GM20431 (cell line): ENCODE measurements around the gene DGKZ.

ENCODE experiments used
- in situ Hi-C: fragments of 300-500 bp; cut with MseI, MboI; formaldehyde crosslinking; loops from one replicate; pipeline ENCODE4 v1.15.0; 2020; ENCODE audit warnings: low sequenced_read_pairs; ENCODE audit not compliant: unreplicated experiment

DGKZ gene

GRCh38 chr11:46414879-46415278 is 67.6 kb downstream of the DGKZ start:
- in situ Hi-C loops, result no loop called here

- in situ Hi-C loops, result no loop called here
Observed at GRCh38 chr11:46417711-46418110, 70.4 kb downstream of the DGKZ start.

DNA sequence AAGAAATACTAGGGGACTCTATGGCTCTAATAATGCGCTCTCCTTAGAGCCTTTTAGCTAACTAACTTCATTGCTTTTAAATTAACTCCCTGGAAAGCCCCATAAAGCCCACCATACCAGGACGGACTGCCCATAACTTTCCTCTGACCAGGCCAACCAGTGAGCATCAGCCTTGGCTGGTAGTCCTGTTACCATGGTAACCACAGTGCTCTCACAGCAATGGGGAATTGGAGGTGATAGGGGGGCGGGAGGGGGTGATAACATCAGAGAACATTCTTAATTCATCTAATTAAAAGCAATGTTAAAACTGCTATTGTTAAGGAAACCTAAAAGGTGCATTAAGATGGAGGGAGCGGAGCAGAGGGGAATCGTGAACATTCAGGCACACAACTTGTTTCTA is 71.5 kb downstream of the DGKZ start:
- in situ Hi-C loops, result no loop called here

DNA sequence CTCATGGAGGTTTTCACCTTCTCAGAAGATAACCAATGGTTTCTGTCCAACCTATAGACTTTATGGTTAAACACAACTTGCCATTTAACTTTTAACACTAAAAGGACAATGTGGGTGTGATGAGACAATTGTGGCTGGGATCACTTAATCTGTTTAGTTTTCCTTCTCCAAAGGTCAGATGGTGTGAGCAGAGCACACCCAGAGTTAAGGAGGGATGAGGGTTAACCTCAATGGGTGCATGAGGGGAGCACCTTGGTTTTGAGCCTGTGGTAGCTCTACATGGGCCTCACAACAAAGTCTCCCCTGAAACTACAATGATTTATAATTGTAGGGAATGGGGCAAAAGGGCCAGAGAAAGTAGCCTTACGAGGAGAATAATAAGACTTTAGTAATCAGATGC is 73.2 kb downstream of the DGKZ start:
- in situ Hi-C loops, result no loop called here

GRCh38 chr11:46421257-46421880 is 74.1 kb downstream of the DGKZ start:
- in situ Hi-C loops, result no loop called here

- in situ Hi-C loops, result no loop called here
Observed at GRCh38 chr11:46422588-46422987, 75.3 kb downstream of the DGKZ start.

DNA sequence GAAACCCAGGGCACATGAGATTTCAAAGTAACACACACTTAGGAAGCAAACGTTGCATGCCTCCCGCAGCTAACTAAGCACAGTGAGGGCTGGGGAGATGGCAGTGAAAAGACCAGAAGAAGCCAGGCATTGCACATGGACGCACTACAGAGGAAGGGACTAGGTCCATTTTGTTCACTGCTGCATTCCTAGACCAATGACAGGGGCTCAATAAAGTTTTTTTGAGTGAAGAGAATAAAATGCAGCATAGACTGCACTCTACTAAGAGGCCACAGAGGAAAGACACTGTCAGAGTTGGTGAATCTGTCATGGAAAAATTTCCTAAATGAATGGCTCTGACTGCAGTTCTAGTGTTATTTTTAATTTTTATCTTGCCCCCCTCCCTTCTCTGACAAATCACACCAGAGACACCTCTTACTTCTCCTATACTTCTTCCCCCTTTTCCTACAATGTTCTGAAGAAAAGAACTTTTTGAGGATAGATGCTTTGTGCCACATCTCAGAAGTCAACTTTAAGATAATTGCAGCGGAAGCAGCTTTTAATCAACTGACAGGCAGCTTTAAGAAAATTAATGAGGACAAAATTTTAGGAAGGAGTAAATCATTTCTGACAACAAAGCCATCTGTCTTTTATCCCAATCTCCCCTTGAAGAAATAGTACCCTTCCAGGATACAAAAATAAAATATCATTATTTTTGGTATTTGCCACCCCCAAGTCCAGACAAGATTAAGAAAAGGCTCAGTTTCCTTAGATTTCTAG is 79.1 kb downstream of the DGKZ start:
- in situ Hi-C loops, result no loop called here

DNA sequence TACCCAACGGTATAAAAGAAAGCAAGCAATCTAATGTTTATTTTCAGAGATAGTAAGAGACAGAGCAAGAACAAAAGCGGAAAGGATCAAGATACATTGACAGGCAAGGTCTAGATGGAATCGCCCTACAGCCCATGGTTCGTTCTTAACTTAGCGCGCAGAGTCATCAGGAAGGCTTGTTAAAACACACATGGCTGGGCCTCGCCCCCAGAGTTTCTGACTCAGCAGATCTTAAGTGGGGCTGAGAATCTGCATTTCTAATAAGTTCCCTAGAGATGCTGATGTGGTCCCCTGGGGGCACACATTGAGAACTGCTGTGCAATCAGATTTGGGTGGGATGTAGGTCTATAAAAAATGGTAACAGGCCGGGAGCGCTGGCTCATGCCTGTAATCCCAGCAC is 80.1 kb downstream of the DGKZ start:
- in situ Hi-C loops, result no loop called here

GRCh38 chr11:46429717-46430116 is 82.5 kb downstream of the DGKZ start:
- in situ Hi-C loops, result no loop called here
